SK-N-MC (cell line): ENCODE results near the gene ASF1B.

ENCODE experiments used
- EZH2 ChIP-seq: fragments of 200-600 bp; sonication (generic); IDR thresholded peaks from one replicate; pipeline ENCODE4 v1.6.1; 2017; ENCODE audit warnings: antibody characterized with exemption
- POLR2AphosphoS5 ChIP-seq: IDR thresholded peaks from 2 replicates; pipeline ENCODE4 v1.6.1; 2012; ENCODE audit warnings: mild to moderate bottlenecking, low read depth, low read length, borderline replicate concordance

DNA sequence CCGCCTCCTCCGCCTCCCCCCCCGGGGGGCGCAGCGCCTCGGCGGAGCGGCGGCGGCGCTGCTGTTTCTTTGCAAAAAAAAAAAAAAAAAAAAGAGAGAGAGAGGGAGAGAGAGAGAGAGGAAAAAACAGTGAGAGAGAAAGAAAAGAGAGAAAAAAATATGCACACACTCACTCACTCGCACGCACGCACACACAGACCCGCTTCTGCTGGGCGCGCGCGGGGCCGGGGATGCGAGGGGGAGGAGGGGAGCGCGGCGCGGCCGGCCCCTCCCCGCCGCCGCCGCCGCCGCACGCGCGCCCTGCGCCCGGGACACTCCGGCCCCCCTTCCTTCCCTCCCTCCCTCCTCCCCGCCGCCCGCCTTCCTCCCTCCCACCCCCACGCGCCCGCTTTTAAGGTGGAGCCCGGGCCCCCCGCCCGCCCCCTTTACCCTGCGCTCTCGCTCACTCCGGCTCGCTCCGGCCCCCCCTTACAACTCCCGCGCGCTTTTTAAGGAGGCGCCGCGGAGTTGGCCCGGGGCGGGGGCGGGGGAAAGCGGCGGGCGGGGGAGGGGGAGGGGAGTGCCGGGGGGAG, 45.8 kb downstream of the ASF1B start, which contains the start of gene SAMD1:
- TF ChIP-seq POLR2AphosphoS5 = no peak
- no peak for TF ChIP-seq EZH2
